ENCODE results near the gene KIAA1549. TPM values are rescaled to one million over a fixed set of nuclear protein-coding genes. Genes with fewer than 3 reads are reported as not detected.

KIAA1549 gene
- total RNA-seq, 2 donors from 2014 or later = 18.7 to 19.3 TPM

- 67 to 68% methylated on average over 9 to 10 of the region's 10 CpGs for WGBS, 2 experiments (ENCODE audit: insufficient coverage in 1 of 2, insufficient read length in 1 of 2)
- no peaks in the 10 kb centered on the region for H3K36me3 ChIP-seq (ENCODE audit: control insufficient read depth, insufficient read depth, low read length)
- no peaks in the 10 kb centered on the region for H3K4me1 ChIP-seq (ENCODE audit: control insufficient read depth, insufficient read depth, low read length)
- H3K27me3 ChIP-seq (ENCODE audit: control insufficient read depth, insufficient read depth, low read length, poor library complexity, severe bottlenecking) = no peaks in the 10 kb centered on the region
- no peak for DNase-seq
- Mint-ChIP-seq H3K9me3 (peaks cover 11% of the 10 kb centered on the region), H3K27ac (no peak overlapping the region), H3K4me3 (no peak overlapping the region), H3K27me3 (ENCODE audit: insufficient read depth) (no peaks in the 10 kb centered on the region), H3K4me1 (peaks cover 3% of the 10 kb centered on the region), H3K36me3 (ENCODE audit: low read depth) (no peaks in the 10 kb centered on the region)
- no peak overlapping the region for H3K27ac ChIP-seq (ENCODE audit: low read depth, low read length)
- no peak overlapping the region for H3K9ac ChIP-seq (ENCODE audit: extremely low read depth, low read length, poor library complexity, severe bottlenecking)
- no peaks in the 10 kb centered on the region for H3K9me3 ChIP-seq (ENCODE audit: control insufficient read depth, low read length)
- no peak for TF ChIP-seq CTCF (conservative IDR thresholded peaks at IDR 0.05)
- H3K4me3 ChIP-seq (ENCODE audit: low read length) = no peak overlapping the region
Observed at GRCh38 chr7:138785587-138786437, 195.4 kb downstream of the KIAA1549 start.

- Mint-ChIP-seq H3K4me3 (no peak overlapping the region), H3K36me3 (ENCODE audit: low read depth) (no peaks in the 10 kb centered on the region), H3K27ac (no peak overlapping the region), H3K9me3 (peaks cover 11% of the 10 kb centered on the region), H3K27me3 (ENCODE audit: insufficient read depth) (no peaks in the 10 kb centered on the region), H3K4me1 (peaks cover 3% of the 10 kb centered on the region)
- Histone ChIP-seq H3K4me1 (ENCODE audit: control insufficient read depth, insufficient read depth, low read length) (no peaks in the 10 kb centered on the region), H3K27me3 (ENCODE audit: control insufficient read depth, insufficient read depth, low read length, poor library complexity, severe bottlenecking) (no peaks in the 10 kb centered on the region), H3K27ac (ENCODE audit: low read depth, low read length) (no peak overlapping the region), H3K9ac (ENCODE audit: extremely low read depth, low read length, poor library complexity, severe bottlenecking) (no peak overlapping the region), H3K36me3 (ENCODE audit: control insufficient read depth, insufficient read depth, low read length) (no peaks in the 10 kb centered on the region), H3K9me3 (ENCODE audit: control insufficient read depth, low read length) (no peaks in the 10 kb centered on the region), H3K4me3 (ENCODE audit: low read length) (no peak overlapping the region)
- no peak for TF ChIP-seq CTCF (conservative IDR thresholded peaks at IDR 0.05)
- 50 to 72% methylated on average over 2 to 4 of the region's 4 CpGs for WGBS, 2 experiments (ENCODE audit: insufficient coverage in 1 of 2, insufficient read length in 1 of 2)
- no peak for DNase-seq
Observed at GRCh38 chr7:138784692-138785091, 196.5 kb downstream of the KIAA1549 start.

Other genes starting within 250 kb of the KIAA1549 start
- not detected for gene TMEM213, start 183.4 kb downstream of the KIAA1549 start, total RNA-seq
- under 1 TPM; 0.29 to 0.44 TPM for gene ATP6V0A4, start 183.2 kb downstream of the KIAA1549 start, total RNA-seq
- gene ZC3HAV1L, start 54.7 kb upstream of the KIAA1549 start, total RNA-seq = 10 to 100 TPM in 1 of 2 donors, 1 to 10 TPM in 1; 9.7 to 10.9 TPM
- gene ZC3HAV1, start 128.3 kb upstream of the KIAA1549 start, total RNA-seq = 10 to 100 TPM; 67.6 to 76.0 TPM
- 10 to 100 TPM; 45.3 to 48.8 TPM for gene UBN2, start 249.8 kb upstream of the KIAA1549 start, total RNA-seq

Measured in endodermal cell (in vitro differentiated cells).